ENCODE measurements around the gene HES5. TPM values are rescaled to one million over a fixed set of nuclear protein-coding genes. Genes with fewer than 3 reads are reported as not detected.
A peak's percentile ranks its signal among the peaks of the same experiment; 100 is the strongest.

The HES5 gene
- total and polyA plus RNA-seq, 2 of the 4 experiments (the other 2 are of a cell fraction) = not detected

DNA sequence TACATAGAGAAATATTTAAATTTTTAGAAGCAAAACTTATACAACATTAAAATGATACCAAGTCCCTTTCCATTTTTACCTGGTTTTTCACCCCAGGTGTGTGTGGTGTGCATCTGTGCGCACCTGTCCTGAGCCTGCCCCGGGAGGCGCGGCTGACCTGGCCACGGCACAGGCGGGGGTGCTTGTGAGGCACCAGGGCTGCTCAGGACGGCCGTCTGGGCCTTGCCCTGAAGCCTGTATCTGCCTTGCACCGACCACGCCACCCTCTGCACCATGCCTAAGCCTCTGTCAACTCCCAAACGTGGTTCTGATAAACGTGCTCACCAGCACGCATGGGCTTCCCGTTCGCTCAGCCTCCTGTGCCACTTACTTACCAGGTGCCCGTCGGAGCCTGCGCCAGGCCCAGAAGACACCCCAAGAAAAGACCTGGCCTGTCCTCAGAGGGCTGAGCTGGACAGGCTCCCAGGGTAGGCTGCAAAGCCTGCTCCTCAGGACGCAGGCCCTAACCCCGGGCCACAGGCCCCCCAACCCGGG lies 24.5 kb downstream of the HES5 start:
- H2BK5ac ChIP-seq (ENCODE audit: low read depth, low read length, poor library complexity, severe bottlenecking) = no peak overlapping the region
- intact Hi-C loops (cut with micrococcal nuclease) = no loop called here
- DNase-seq = no peak
- no peaks in the 10 kb centered on the region for H3K79me1 ChIP-seq (ENCODE audit: low read depth in 1 of 2, low read length in 2 of 2)
- H3K56ac ChIP-seq (ENCODE audit: extremely low read depth, insufficient read depth, low read length) = no peak overlapping the region
- no peak overlapping the region for H2AK9ac ChIP-seq (replicated peaks; ENCODE audit: low read depth, low read length, poor library complexity)
- in situ Hi-C loops (cut with MboI; ENCODE audit: low sequenced_read_pairs) = no loop called here
- no TSS peak for BruUV-seq (replicated peaks)
- dilution Hi-C loops (cut with HindIII; ENCODE audit: low sequenced_read_pairs, unreplicated experiment) = no loop called here
- ChIA-PET CTCF (no interaction called here), POLR2A (ENCODE audit: unreplicated experiment) (no interaction called here)
- peaks cover 2% of the 10 kb centered on the region; the same call in 1 of the 2 replicates for H3K4me1 ChIP-seq (ENCODE audit: control insufficient read depth, insufficient read depth, low read length)
- no peak overlapping the region for H4K91ac ChIP-seq (ENCODE audit: insufficient read depth, low read depth, low read length)
- no peak overlapping the region for H2AK5ac ChIP-seq (ENCODE audit: low read depth, low read length)
- peaks cover 3% of the 10 kb centered on the region; the same call in 1 of the 2 replicates for H4K20me1 ChIP-seq (ENCODE audit: insufficient read depth, low read length)
- TF ChIP-seq, protein P1, sequence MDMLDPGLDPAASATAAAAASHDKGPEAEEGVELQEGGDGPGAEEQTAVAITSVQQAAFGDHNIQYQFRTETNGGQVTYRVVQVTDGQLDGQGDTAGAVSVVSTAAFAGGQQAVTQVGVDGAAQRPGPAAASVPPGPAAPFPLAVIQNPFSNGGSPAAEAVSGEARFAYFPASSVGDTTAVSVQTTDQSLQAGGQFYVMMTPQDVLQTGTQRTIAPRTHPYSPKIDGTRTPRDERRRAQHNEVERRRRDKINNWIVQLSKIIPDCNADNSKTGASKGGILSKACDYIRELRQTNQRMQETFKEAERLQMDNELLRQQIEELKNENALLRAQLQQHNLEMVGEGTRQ (IDR thresholded peaks at IDR 0.05; ENCODE audit: low read depth, low read length) = no peak
- TF ChIP-seq POLR2A (IDR thresholded peaks at IDR 0.05; ENCODE audit: low read depth, low read length) (no peak), SMC3 (IDR thresholded peaks at IDR 0.05; ENCODE audit: low read depth, low read length) (no peak), BHLHE40 (IDR thresholded peaks at IDR 0.05; ENCODE audit: low read depth, low read length) (no peak), RAD21 (IDR thresholded peaks at IDR 0.05; ENCODE audit: low read length) (no peak), FOS (IDR thresholded peaks at IDR 0.05; ENCODE audit: low read depth, low read length) (no peak), MAZ (IDR thresholded peaks at IDR 0.05; ENCODE audit: borderline replicate concordance, low read depth, low read length) (no peak), CEBPB (IDR thresholded peaks at IDR 0.05; ENCODE audit: low read depth, low read length) (no peak), RCOR1 (IDR thresholded peaks at IDR 0.05; ENCODE audit: insufficient replicate concordance, low read length) (no peak), MXI1 (IDR thresholded peaks at IDR 0.05; ENCODE audit: borderline replicate concordance, low read depth, low read length) (no peak), CHD1 (IDR thresholded peaks at IDR 0.05; ENCODE audit: low read depth, low read length) (no peak), NFE2L2 (IDR thresholded peaks at IDR 0.05; ENCODE audit: low read depth, low read length) (no peak), RFX5 (IDR thresholded peaks at IDR 0.05; ENCODE audit: low read depth, low read length) (no peak), MAFK (IDR thresholded peaks at IDR 0.05; ENCODE audit: low read depth, low read length) (no peak)
- TF ChIP-seq, protein P2, sequence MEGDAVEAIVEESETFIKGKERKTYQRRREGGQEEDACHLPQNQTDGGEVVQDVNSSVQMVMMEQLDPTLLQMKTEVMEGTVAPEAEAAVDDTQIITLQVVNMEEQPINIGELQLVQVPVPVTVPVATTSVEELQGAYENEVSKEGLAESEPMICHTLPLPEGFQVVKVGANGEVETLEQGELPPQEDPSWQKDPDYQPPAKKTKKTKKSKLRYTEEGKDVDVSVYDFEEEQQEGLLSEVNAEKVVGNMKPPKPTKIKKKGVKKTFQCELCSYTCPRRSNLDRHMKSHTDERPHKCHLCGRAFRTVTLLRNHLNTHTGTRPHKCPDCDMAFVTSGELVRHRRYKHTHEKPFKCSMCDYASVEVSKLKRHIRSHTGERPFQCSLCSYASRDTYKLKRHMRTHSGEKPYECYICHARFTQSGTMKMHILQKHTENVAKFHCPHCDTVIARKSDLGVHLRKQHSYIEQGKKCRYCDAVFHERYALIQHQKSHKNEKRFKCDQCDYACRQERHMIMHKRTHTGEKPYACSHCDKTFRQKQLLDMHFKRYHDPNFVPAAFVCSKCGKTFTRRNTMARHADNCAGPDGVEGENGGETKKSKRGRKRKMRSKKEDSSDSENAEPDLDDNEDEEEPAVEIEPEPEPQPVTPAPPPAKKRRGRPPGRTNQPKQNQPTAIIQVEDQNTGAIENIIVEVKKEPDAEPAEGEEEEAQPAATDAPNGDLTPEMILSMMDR (conservative IDR thresholded peaks at IDR 0.05; ENCODE audit: low read depth, low read length) = no peak
- TF ChIP-seq, protein P3, sequence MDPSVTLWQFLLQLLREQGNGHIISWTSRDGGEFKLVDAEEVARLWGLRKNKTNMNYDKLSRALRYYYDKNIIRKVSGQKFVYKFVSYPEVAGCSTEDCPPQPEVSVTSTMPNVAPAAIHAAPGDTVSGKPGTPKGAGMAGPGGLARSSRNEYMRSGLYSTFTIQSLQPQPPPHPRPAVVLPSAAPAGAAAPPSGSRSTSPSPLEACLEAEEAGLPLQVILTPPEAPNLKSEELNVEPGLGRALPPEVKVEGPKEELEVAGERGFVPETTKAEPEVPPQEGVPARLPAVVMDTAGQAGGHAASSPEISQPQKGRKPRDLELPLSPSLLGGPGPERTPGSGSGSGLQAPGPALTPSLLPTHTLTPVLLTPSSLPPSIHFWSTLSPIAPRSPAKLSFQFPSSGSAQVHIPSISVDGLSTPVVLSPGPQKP (IDR thresholded peaks at IDR 0.05; ENCODE audit: borderline replicate concordance, low read depth, low read length) = no peak
- no peak overlapping the region for H3K4me3 ChIP-seq (ENCODE audit: insufficient read depth, low read depth, low read length)
- no peak overlapping the region for H4K5ac ChIP-seq (ENCODE audit: low read depth, low read length)
- no peak overlapping the region for H2BK120ac ChIP-seq (ENCODE audit: low read depth, low read length)
- no peak overlapping the region for H3K14ac ChIP-seq (replicated peaks; ENCODE audit: low read depth, low read length)
- H4K8ac ChIP-seq (ENCODE audit: low read depth in 2 of 2, low read length in 2 of 2) = no peak overlapping the region
- no peaks in the 10 kb centered on the region for H3K9me1 ChIP-seq (ENCODE audit: insufficient read depth, low read length)
- no peaks in the 10 kb centered on the region for H3K9me3 ChIP-seq (ENCODE audit: control insufficient read depth, insufficient read depth, low read length)
- no peak overlapping the region for H3K23ac ChIP-seq (ENCODE audit: low read depth, low read length)
- peaks cover 19% of the 10 kb centered on the region for H3K36me3 ChIP-seq (ENCODE audit: control insufficient read depth, insufficient read depth, low read length)
- no peak overlapping the region for H3K9ac ChIP-seq (ENCODE audit: low read depth, low read length)
- peaks cover 12% of the 10 kb centered on the region; the same call in 1 of the 2 replicates for H3K27me3 ChIP-seq (ENCODE audit: control insufficient read depth, insufficient read depth, low read length)
- H2BK20ac ChIP-seq (ENCODE audit: low read depth, low read length) = no peak overlapping the region
- no peak overlapping the region for H3K4me2 ChIP-seq (ENCODE audit: low read depth, low read length)
- 87% methylated on average over 3 of the region's 21 CpGs; no CpG with 5 or more reads in 1 of the 2 experiments for WGBS, 2 experiments (ENCODE audit: extremely low coverage in 2 of 2, insufficient read length in 1 of 2)
- no peak; the same call in 1 of the 2 replicates for ATAC-seq (ENCODE audit: low read depth)
- no peak overlapping the region for H2BK15ac ChIP-seq (ENCODE audit: low read depth, low read length)
- H2AFZ ChIP-seq (replicated peaks; ENCODE audit: low read length, poor library complexity) = peak overlapping the region; percentile 46
- H3K27ac ChIP-seq (ENCODE audit: insufficient read depth, low read length) = no peak overlapping the region
- no peak overlapping the region for H3K18ac ChIP-seq (ENCODE audit: low read depth, low read length)
- H3K4ac ChIP-seq (ENCODE audit: low read depth, low read length) = no peak overlapping the region
